GM12878 (cell line): ENCODE data around the gene CDCP2.

Experiments used
- BACH1 ChIP-seq: fragments of 450-650 bp; IDR thresholded peaks from 2 replicates; pipeline ENCODE4 v1.6.1; 2017; ENCODE audit warnings: mild to moderate bottlenecking, borderline replicate concordance
- CTCF ChIP-seq, 3 experiments: IDR thresholded peaks in 2 of 3; conservative IDR thresholded peaks in 1 of 3; 2 replicates each; pipeline ENCODE4 v1.5.1; 2011; ENCODE audit warnings: low read depth in 3 of 3, low read length in 3 of 3, mild to moderate bottlenecking in 3 of 3, control low read depth in 2 of 3, moderate library complexity in 2 of 3, inconsistent platforms in 1 of 3, mixed read lengths in 1 of 3; ENCODE audit not compliant: control insufficient read depth in 2 of 3, insufficient read depth in 1 of 3; ENCODE audit errors: extremely low read depth in 1 of 3
- MAX ChIP-seq: IDR thresholded peaks from 2 replicates; pipeline ENCODE4 v1.6.1; 2012; ENCODE audit warnings: low read depth, low read length, improper control_type of control experiment
- POLR2AphosphoS5 ChIP-seq: IDR thresholded peaks from 2 replicates; pipeline ENCODE4 v1.6.1; 2011; ENCODE audit warnings: mild to moderate bottlenecking, low read length, inconsistent platforms
- RBBP5 ChIP-seq: fragments of 200-600 bp; sonication (generic); conservative IDR thresholded peaks from 2 replicates; pipeline ENCODE4 v1.6.1; 2016
- SRF ChIP-seq, 2 experiments: IDR thresholded peaks; 2 replicates each; pipeline ENCODE4 v1.6.1; 2011; ENCODE audit warnings: low read depth in 2 of 2, low read length in 2 of 2, mild to moderate bottlenecking in 1 of 2, moderate library complexity in 1 of 2
- ZNF24 ChIP-seq: fragments of 450-650 bp; IDR thresholded peaks from 2 replicates; pipeline ENCODE4 v1.6.1; 2017; ENCODE audit warnings: antibody characterized with exemption, mild to moderate bottlenecking
- TF ChIP-seq, protein P1 (sequence below): fragments of 450-650 bp; IDR thresholded peaks from 2 replicates; pipeline ENCODE4 v1.6.1; 2017; ENCODE audit warnings: mild to moderate bottlenecking, low read depth, inconsistent platforms; ENCODE audit not compliant: poor library complexity, severe bottlenecking

DNA sequence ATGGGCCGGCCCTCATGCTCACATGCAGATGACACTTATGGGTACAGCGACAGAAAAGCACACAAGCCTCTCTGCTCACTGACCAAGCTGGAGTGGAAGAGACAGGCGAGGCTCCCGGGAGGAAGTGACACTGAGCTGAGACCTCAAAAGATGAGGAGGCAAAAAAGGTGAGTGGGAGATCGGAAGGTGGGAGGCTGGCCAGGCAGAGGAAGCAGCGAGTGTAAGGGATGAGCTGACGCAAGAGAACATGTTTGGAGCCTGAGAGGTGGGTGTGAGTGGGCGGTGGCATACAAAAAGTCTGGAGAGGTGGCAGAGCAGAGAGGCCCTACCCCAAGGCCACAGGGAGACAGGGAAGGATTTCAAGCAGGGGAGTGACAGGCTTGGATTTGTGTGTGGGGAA, 18.2 kb upstream of the CDCP2 start:
- TF ChIP-seq POLR2AphosphoS5 (no peak), CTCF (IDR thresholded peaks at IDR 0.05 in 2 of 3, conservative IDR thresholded peaks at IDR 0.05 in 1 of 3; ENCODE audit: control insufficient read depth in 2 of 3, extremely low read depth in 1 of 3, insufficient read depth in 1 of 3, low read depth in 3 of 3, low read length in 3 of 3) (no peak), MAX (no peak), RBBP5 (no peak), SRF (IDR thresholded peaks at IDR 0.05; ENCODE audit: low read depth in 2 of 2, low read length in 2 of 2) (no peak), BACH1 (no peak), ZNF24 (no peak)
- TF ChIP-seq, protein P1, sequence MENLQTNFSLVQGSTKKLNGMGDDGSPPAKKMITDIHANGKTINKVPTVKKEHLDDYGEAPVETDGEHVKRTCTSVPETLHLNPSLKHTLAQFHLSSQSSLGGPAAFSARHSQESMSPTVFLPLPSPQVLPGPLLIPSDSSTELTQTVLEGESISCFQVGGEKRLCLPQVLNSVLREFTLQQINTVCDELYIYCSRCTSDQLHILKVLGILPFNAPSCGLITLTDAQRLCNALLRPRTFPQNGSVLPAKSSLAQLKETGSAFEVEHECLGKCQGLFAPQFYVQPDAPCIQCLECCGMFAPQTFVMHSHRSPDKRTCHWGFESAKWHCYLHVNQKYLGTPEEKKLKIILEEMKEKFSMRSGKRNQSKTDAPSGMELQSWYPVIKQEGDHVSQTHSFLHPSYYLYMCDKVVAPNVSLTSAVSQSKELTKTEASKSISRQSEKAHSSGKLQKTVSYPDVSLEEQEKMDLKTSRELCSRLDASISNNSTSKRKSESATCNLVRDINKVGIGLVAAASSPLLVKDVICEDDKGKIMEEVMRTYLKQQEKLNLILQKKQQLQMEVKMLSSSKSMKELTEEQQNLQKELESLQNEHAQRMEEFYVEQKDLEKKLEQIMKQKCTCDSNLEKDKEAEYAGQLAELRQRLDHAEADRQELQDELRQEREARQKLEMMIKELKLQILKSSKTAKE, result no peak
